Measurements from ENCODE around the gene STAU1. TPM values are rescaled to one million over a fixed set of nuclear protein-coding genes. Genes with fewer than 3 reads are reported as not detected.
"Not testable (repeated sequence)": the region's sequence is repeated elsewhere in the genome, so short reads cannot be mapped to it uniquely, and the experiment has no call there.

Gene STAU1
- total RNA-seq, 1 experiment from 2014 or later = 34.0 TPM

GRCh38 chr20:49168864-49169263 is 19.3 kb downstream of the STAU1 start:
- H3K4me1 ChIP-seq (ENCODE audit: low read length) = peaks cover 37% of the 10 kb centered on the region

GRCh38 chr20:49167811-49168507 is 20.2 kb downstream of the STAU1 start:
- H3K4me3 ChIP-seq (ENCODE audit: low read length) = no peak overlapping the region
- no peaks in the 10 kb centered on the region for H4K20me1 ChIP-seq (ENCODE audit: insufficient read depth, low read depth, low read length)
- no peak overlapping the region for H3K27ac ChIP-seq (ENCODE audit: low read length)
- H3K27me3 ChIP-seq (ENCODE audit: low read length) = no peaks in the 10 kb centered on the region
- no peak overlapping the region for H3K4me2 ChIP-seq (ENCODE audit: low read depth, low read length, poor library complexity, severe bottlenecking)
- no peaks in the 10 kb centered on the region for H3K9me2 ChIP-seq (replicated peaks; ENCODE audit: insufficient read depth, low read length)
- peaks cover 90% of the 10 kb centered on the region for H3K79me2 ChIP-seq (ENCODE audit: low read length)
- no peak for DNase-seq
- no peak overlapping the region for H2AFZ ChIP-seq (ENCODE audit: low read length)
- no peaks in the 10 kb centered on the region for H3K9me3 ChIP-seq (ENCODE audit: low read length)
- H3K9ac ChIP-seq (ENCODE audit: low read length) = no peak overlapping the region
- peaks cover 34% of the 10 kb centered on the region for H3K4me1 ChIP-seq (ENCODE audit: low read length)
- H3K36me3 ChIP-seq (ENCODE audit: insufficient read depth, low read length) = peaks cover 18% of the 10 kb centered on the region; the same call in 1 of the 2 replicates

More at GRCh38 chr20:49168864-49169263, 19.3 kb downstream of the STAU1 start:
- H3K27me3 ChIP-seq (ENCODE audit: low read length); H3K9ac ChIP-seq (ENCODE audit: low read length); H3K4me2 ChIP-seq (ENCODE audit: low read depth, low read length, poor library complexity, severe bottlenecking); DNase-seq; H4K20me1 ChIP-seq (ENCODE audit: insufficient read depth, low read depth, low read length); H3K9me2 ChIP-seq (replicated peaks; ENCODE audit: insufficient read depth, low read length); H2AFZ ChIP-seq (ENCODE audit: low read length); H3K4me3 ChIP-seq (ENCODE audit: low read length); H3K9me3 ChIP-seq (ENCODE audit: low read length); H3K27ac ChIP-seq (ENCODE audit: low read length): not testable (repeated sequence)
- peaks cover 20% of the 10 kb centered on the region; the same call in 1 of the 2 replicates for H3K36me3 ChIP-seq (ENCODE audit: insufficient read depth, low read length)
- peaks cover 92% of the 10 kb centered on the region for H3K79me2 ChIP-seq (ENCODE audit: low read length)

- Histone ChIP-seq H3K9me3 (ENCODE audit: low read length) (no peaks in the 10 kb centered on the region), H3K4me3 (ENCODE audit: low read length) (no peak overlapping the region), H3K4me2 (ENCODE audit: low read depth, low read length, poor library complexity, severe bottlenecking) (no peak overlapping the region), H3K27me3 (ENCODE audit: low read length) (no peaks in the 10 kb centered on the region), H3K9ac (ENCODE audit: low read length) (no peak overlapping the region), H3K79me2 (ENCODE audit: low read length) (peaks cover 85% of the 10 kb centered on the region), H3K4me1 (ENCODE audit: low read length) (peaks cover 27% of the 10 kb centered on the region), H3K27ac (ENCODE audit: low read length) (no peak overlapping the region), H3K36me3 (ENCODE audit: insufficient read depth, low read length) (peaks cover 15% of the 10 kb centered on the region; the same call in 1 of the 2 replicates), H4K20me1 (ENCODE audit: insufficient read depth, low read depth, low read length) (no peaks in the 10 kb centered on the region), H2AFZ (ENCODE audit: low read length) (no peak overlapping the region), H3K9me2 (replicated peaks; ENCODE audit: insufficient read depth, low read length) (no peaks in the 10 kb centered on the region)
- no peak for DNase-seq
These were observed 21.3 kb downstream of the STAU1 start for GRCh38 chr20:49166534-49167449.

- no peaks in the 10 kb centered on the region for H4K20me1 ChIP-seq (ENCODE audit: insufficient read depth, low read depth, low read length)
These were observed 22.5 kb downstream of the STAU1 start for GRCh38 chr20:49165611-49166010.

GRCh38 chr20:49163696-49164095 is 24.4 kb downstream of the STAU1 start:
- H3K9ac ChIP-seq (ENCODE audit: low read length) = no peak overlapping the region
- no peaks in the 10 kb centered on the region for H4K20me1 ChIP-seq (ENCODE audit: insufficient read depth, low read depth, low read length)
- H3K4me3 ChIP-seq (ENCODE audit: low read length) = no peak overlapping the region
- peaks cover 29% of the 10 kb centered on the region for H3K36me3 ChIP-seq (ENCODE audit: insufficient read depth, low read length)
- H3K9me3 ChIP-seq (ENCODE audit: low read length) = no peaks in the 10 kb centered on the region
- no peaks in the 10 kb centered on the region for H3K9me2 ChIP-seq (replicated peaks; ENCODE audit: insufficient read depth, low read length)
- no peaks in the 10 kb centered on the region for H3K27me3 ChIP-seq (ENCODE audit: low read length)
- H2AFZ ChIP-seq (ENCODE audit: low read length) = no peak overlapping the region
- H3K4me1 ChIP-seq (ENCODE audit: low read length) = peaks cover 19% of the 10 kb centered on the region
- H3K79me2 ChIP-seq (ENCODE audit: low read length) = peaks cover 84% of the 10 kb centered on the region
- DNase-seq = no peak
- H3K4me2 ChIP-seq (ENCODE audit: low read depth, low read length, poor library complexity, severe bottlenecking) = no peak overlapping the region
- no peak overlapping the region for H3K27ac ChIP-seq (ENCODE audit: low read length)

More at GRCh38 chr20:49165611-49166010, 22.5 kb downstream of the STAU1 start:
- Histone ChIP-seq H3K36me3 (ENCODE audit: insufficient read depth, low read length) (peaks cover 20% of the 10 kb centered on the region), H3K27ac (ENCODE audit: low read length) (no peak overlapping the region), H3K27me3 (ENCODE audit: low read length) (no peaks in the 10 kb centered on the region), H3K4me2 (ENCODE audit: low read depth, low read length, poor library complexity, severe bottlenecking) (no peak overlapping the region), H3K9me2 (replicated peaks; ENCODE audit: insufficient read depth, low read length) (no peaks in the 10 kb centered on the region), H3K4me1 (ENCODE audit: low read length) (peaks cover 30% of the 10 kb centered on the region), H2AFZ (ENCODE audit: low read length) (no peak overlapping the region), H3K9me3 (ENCODE audit: low read length) (no peaks in the 10 kb centered on the region), H3K4me3 (ENCODE audit: low read length) (no peak overlapping the region), H3K79me2 (ENCODE audit: low read length) (peaks cover 87% of the 10 kb centered on the region), H3K9ac (ENCODE audit: low read length) (no peak overlapping the region)
- DNase-seq = no peak

- Histone ChIP-seq H3K79me2 (ENCODE audit: low read length) (peaks cover 73% of the 10 kb centered on the region), H2AFZ (ENCODE audit: low read length) (no peak overlapping the region), H3K27ac (ENCODE audit: low read length) (no peak overlapping the region), H3K9ac (ENCODE audit: low read length) (no peak overlapping the region), H3K4me3 (ENCODE audit: low read length) (no peak overlapping the region), H3K27me3 (ENCODE audit: low read length) (no peaks in the 10 kb centered on the region), H3K9me2 (replicated peaks; ENCODE audit: insufficient read depth, low read length) (no peaks in the 10 kb centered on the region), H4K20me1 (ENCODE audit: insufficient read depth, low read depth, low read length) (no peaks in the 10 kb centered on the region), H3K4me1 (ENCODE audit: low read length) (peaks cover 3% of the 10 kb centered on the region; the same call in 1 of the 2 replicates), H3K4me2 (ENCODE audit: low read depth, low read length, poor library complexity, severe bottlenecking) (no peak overlapping the region), H3K36me3 (ENCODE audit: insufficient read depth, low read length) (peaks cover 28% of the 10 kb centered on the region), H3K9me3 (ENCODE audit: low read length) (no peaks in the 10 kb centered on the region)
- no peak for DNase-seq
These were observed 26.5 kb downstream of the STAU1 start for GRCh38 chr20:49161428-49162152.

- Histone ChIP-seq H4K20me1 (ENCODE audit: insufficient read depth, low read depth, low read length) (no peaks in the 10 kb centered on the region; the same call in 1 of the 2 replicates), H3K79me2 (ENCODE audit: low read length) (peaks cover 72% of the 10 kb centered on the region), H3K27ac (ENCODE audit: low read length) (no peak overlapping the region), H3K27me3 (ENCODE audit: low read length) (no peaks in the 10 kb centered on the region), H3K9ac (ENCODE audit: low read length) (no peak overlapping the region), H3K9me2 (replicated peaks; ENCODE audit: insufficient read depth, low read length) (no peaks in the 10 kb centered on the region), H2AFZ (ENCODE audit: low read length) (no peak overlapping the region), H3K36me3 (ENCODE audit: insufficient read depth, low read length) (peaks cover 21% of the 10 kb centered on the region), H3K4me2 (ENCODE audit: low read depth, low read length, poor library complexity, severe bottlenecking) (no peak overlapping the region), H3K4me3 (ENCODE audit: low read length) (no peak overlapping the region), H3K4me1 (ENCODE audit: low read length) (peaks cover 3% of the 10 kb centered on the region; the same call in 1 of the 2 replicates), H3K9me3 (ENCODE audit: low read length) (no peaks in the 10 kb centered on the region)
- no peak for DNase-seq
These were observed 27.8 kb downstream of the STAU1 start for GRCh38 chr20:49160057-49160929.

Data from Karpas-422 (cell line).